Caco-2 (cell line): ENCODE measurements around the gene MPPED1. TPM values are rescaled to one million over a fixed set of nuclear protein-coding genes. Genes with fewer than 3 reads are reported as not detected.

ENCODE experiments used
- BruUV-seq: library from RNA; stranded (reverse); fragments of 400-500 nt; replicated peaks from 2 replicates; lab custom pipeline; 2021; lab: Mats Ljungman, UMichigan
- CTCF ChIA-PET: fragments of 300-600 bp; sonication (Branson Sonifier 250); formaldehyde crosslinking; loops from one replicate; lab custom pipeline; 2022; ENCODE audit warnings: antibody characterized with exemption; lab: Charles Lee
- POLR2A ChIA-PET: fragments of 300-600 bp; sonication (Branson Sonifier 250); formaldehyde crosslinking; loops from one replicate; lab custom pipeline; 2022; ENCODE audit warnings: antibody characterized with exemption; lab: Charles Lee
- DNase-seq, 2 experiments: peaks; one replicate each; pipeline versions ENCODE4 v3.0.0 to v3.0.0-alpha.2; 2020 to 2022
- H3K27me3 ChIP-seq: replicated peaks from 2 replicates; pipeline ENCODE4 v1.6.0; 2011; ENCODE audit warnings: low read length; ENCODE audit not compliant: control insufficient read depth, insufficient read depth
- H3K36me3 ChIP-seq: 2 replicates; pipeline ENCODE4 v1.5.1; 2011; ENCODE audit warnings: low read length; ENCODE audit not compliant: control insufficient read depth, insufficient read depth
- H3K4me1 ChIP-seq: fragments of 250-450 bp; sonication (Bioruptor Pico); 2 replicates; pipeline ENCODE4 v1.5.1; 2020; ENCODE audit warnings: mild to moderate bottlenecking
- H3K4me3 ChIP-seq: 2 replicates; pipeline ENCODE4 v1.5.1; 2011; ENCODE audit warnings: low read depth, mild to moderate bottlenecking, control low read depth, low read length
- H3K9me3 ChIP-seq: fragments of 250-450 bp; sonication (Bioruptor Pico); 2 replicates; pipeline ENCODE4 v1.5.1; 2020; ENCODE audit warnings: mild to moderate bottlenecking, moderate library complexity
- H3K27ac Mint-ChIP-seq: one replicate; pipeline ENCODE4 v1.8.0; 2022; ENCODE audit warnings: mixed read lengths; ENCODE audit not compliant: unreplicated experiment
- H3K27me3 Mint-ChIP-seq: one replicate; pipeline ENCODE4 v1.8.0; 2022; ENCODE audit warnings: mixed read lengths; ENCODE audit not compliant: insufficient read depth, unreplicated experiment
- H3K36me3 Mint-ChIP-seq: one replicate; pipeline ENCODE4 v1.8.0; 2022; ENCODE audit warnings: mild to moderate bottlenecking, mixed read lengths; ENCODE audit not compliant: insufficient read depth, unreplicated experiment
- H3K4me1 Mint-ChIP-seq: one replicate; pipeline ENCODE4 v1.8.0; 2022; ENCODE audit warnings: low read depth, mixed read lengths; ENCODE audit not compliant: unreplicated experiment
- H3K4me3 Mint-ChIP-seq: one replicate; pipeline ENCODE4 v1.8.0; 2022; ENCODE audit warnings: mild to moderate bottlenecking, moderate library complexity, mixed read lengths; ENCODE audit not compliant: unreplicated experiment
- H3K9me3 Mint-ChIP-seq: one replicate; pipeline ENCODE4 v1.8.0; 2022; ENCODE audit warnings: mixed read lengths; ENCODE audit not compliant: unreplicated experiment
- CTCF ChIP-seq, 2 experiments: fragments of 200-600 bp in 1 of 2; IDR thresholded peaks; 1 replicate in 1 of 2; 2 replicates in 1 of 2; pipeline versions ENCODE4 v1.5.1 to v1.8.0; 2011 to 2022; ENCODE audit warnings: antibody characterized with exemption in 1 of 2, control low read depth in 1 of 2, inconsistent platforms in 1 of 2, low read depth in 1 of 2, low read length in 1 of 2, mild to moderate bottlenecking in 1 of 2, moderate library complexity in 1 of 2; ENCODE audit not compliant: insufficient read depth in 1 of 2, severe bottlenecking in 1 of 2, unreplicated experiment in 1 of 2
- intact Hi-C: fragments of 100-400 bp; cut with micrococcal nuclease; formaldehyde crosslinking; loops from one replicate; pipeline ENCODE4 v1.10.0; 2022; ENCODE audit not compliant: unreplicated experiment
- total RNA-seq: library from RNA; stranded (reverse); gene quantifications from 2 replicates; pipeline ENCODE4 v1.2.3, GENCODE V29; 2022

The MPPED1 gene
- total RNA-seq, 1 experiment from 2014 or later = not detected

DNA sequence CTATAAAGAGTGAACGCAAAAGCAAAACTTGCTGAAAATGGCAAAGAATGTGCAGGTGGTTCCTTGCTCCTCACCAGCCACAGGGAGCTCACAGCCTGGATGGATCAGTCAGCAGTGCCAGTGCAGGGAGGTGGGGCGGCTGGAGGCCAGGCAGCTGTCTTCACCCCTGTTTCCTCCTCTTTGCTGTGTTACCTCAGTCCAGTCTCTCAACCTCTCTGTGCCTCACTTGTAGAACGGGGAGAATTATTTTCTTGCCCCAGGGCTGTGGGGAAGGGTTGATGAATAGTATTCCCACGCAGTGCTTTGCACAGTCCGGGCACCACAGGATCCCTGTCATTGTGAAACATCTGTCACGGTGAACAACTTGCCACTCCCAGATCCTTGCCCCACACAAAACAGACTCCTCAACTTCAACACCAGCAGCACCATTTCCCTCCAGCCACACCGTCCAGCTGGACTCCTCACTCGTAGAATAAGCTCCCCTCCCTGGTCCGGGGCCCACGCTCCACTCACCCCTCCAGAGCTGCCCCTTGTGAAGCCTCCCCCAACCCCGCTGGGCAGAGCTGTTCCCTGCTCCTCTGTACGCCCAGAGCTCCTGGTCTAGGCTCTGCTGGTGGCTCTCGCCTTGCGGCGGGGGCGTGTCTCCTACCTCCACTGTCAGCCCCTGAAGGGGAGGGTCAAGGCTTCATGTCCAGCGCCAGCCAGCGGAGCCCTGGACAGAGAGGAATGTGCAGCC lies 27.7 kb downstream of the MPPED1 start:
- POLR2A ChIA-PET = no interaction called here

DNA sequence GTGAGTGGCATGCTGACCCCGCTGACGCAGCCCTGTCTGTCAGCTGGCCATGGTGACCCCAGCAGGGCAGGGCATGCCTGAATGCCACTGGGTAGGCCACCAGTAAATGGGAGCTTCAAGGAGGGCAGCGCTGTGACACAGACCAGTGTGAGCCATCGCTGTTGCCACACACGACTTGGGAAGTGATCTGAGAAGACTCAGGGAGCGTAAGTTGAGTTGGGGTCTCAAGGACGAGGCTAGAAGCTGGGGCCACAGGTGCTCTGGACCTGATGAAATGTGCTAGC lies 28.2 kb downstream of the MPPED1 start:
- no peak overlapping the region for H3K27ac Mint-ChIP-seq
- Histone ChIP-seq H3K9me3 (no peaks in the 10 kb centered on the region), H3K36me3 (no peaks in the 10 kb centered on the region), H3K4me1 (no peaks in the 10 kb centered on the region), H3K27me3 (no peaks in the 10 kb centered on the region; the same call in none of the 2 replicates), H3K4me3 (no peak overlapping the region)
- POLR2A ChIA-PET = no interaction called here
- no peak overlapping the region for H3K4me3 Mint-ChIP-seq
- CTCF ChIA-PET = no interaction called here
- BruUV-seq = no TSS peak
- intact Hi-C loops = no loop called here
- TF ChIP-seq CTCF (IDR thresholded peaks at IDR 0.05; ENCODE audit: insufficient read depth in 1 of 2, low read depth in 1 of 2, low read length in 1 of 2, severe bottlenecking in 1 of 2, unreplicated experiment in 1 of 2) = no peak
- H3K4me1 Mint-ChIP-seq = no peaks in the 10 kb centered on the region
- no peaks in the 10 kb centered on the region for H3K9me3 Mint-ChIP-seq
- H3K36me3 Mint-ChIP-seq = no peaks in the 10 kb centered on the region
- no peak for DNase-seq
- peaks cover 43% of the 10 kb centered on the region for H3K27me3 Mint-ChIP-seq

More for the DNA sequence above, 27.7 kb downstream of the MPPED1 start:
- DNase-seq = no peak
- H3K9me3 Mint-ChIP-seq = no peaks in the 10 kb centered on the region
- no peaks in the 10 kb centered on the region for H3K9me3 ChIP-seq
- H3K27me3 ChIP-seq = no peaks in the 10 kb centered on the region; the same call in none of the 2 replicates
- no peaks in the 10 kb centered on the region for H3K36me3 ChIP-seq
- no peak overlapping the region for H3K4me3 ChIP-seq
- no peaks in the 10 kb centered on the region for H3K36me3 Mint-ChIP-seq
- intact Hi-C loops = no loop called here
- CTCF ChIA-PET = no interaction called here
- no peaks in the 10 kb centered on the region for H3K4me1 ChIP-seq
- peaks cover 43% of the 10 kb centered on the region for H3K27me3 Mint-ChIP-seq
- H3K27ac Mint-ChIP-seq = no peak overlapping the region
- no peak for TF ChIP-seq CTCF (IDR thresholded peaks at IDR 0.05; ENCODE audit: insufficient read depth in 1 of 2, low read depth in 1 of 2, low read length in 1 of 2, severe bottlenecking in 1 of 2, unreplicated experiment in 1 of 2)
- H3K4me1 Mint-ChIP-seq = no peaks in the 10 kb centered on the region
- no peak overlapping the region for H3K4me3 Mint-ChIP-seq
- BruUV-seq = no TSS peak

DNA sequence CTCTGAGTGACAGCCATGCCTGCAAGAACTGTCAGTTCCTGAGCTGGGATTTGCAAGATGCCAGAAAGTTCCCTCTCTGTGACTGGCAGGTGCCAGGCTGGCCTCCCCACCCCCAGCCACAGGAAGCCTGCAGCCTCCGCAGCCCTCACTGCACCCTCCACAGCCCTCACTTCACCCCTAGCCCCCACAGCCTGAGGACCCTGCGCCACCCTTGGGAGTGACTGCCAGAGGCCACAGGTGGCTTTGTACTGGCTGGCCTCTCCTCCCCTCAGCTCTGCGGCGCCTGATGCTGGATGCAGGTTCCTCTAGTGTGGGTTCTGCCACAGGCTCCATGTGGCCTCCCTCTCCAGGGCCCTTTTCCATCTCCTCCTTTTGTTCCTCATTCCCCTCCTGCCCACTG lies 28.7 kb downstream of the MPPED1 start:
- Histone ChIP-seq H3K4me1 (no peaks in the 10 kb centered on the region), H3K36me3 (no peaks in the 10 kb centered on the region), H3K9me3 (no peaks in the 10 kb centered on the region), H3K4me3 (no peak overlapping the region), H3K27me3 (no peaks in the 10 kb centered on the region; the same call in none of the 2 replicates)
- H3K27ac Mint-ChIP-seq = no peak overlapping the region
- H3K4me3 Mint-ChIP-seq = no peak overlapping the region
- peak in 1 of 2 experiments; percentile 9 for DNase-seq
- H3K36me3 Mint-ChIP-seq = no peaks in the 10 kb centered on the region
- H3K4me1 Mint-ChIP-seq = no peaks in the 10 kb centered on the region
- H3K27me3 Mint-ChIP-seq = peaks cover 38% of the 10 kb centered on the region
- CTCF ChIA-PET = no interaction called here
- intact Hi-C loops = no loop called here
- no peak for TF ChIP-seq CTCF (IDR thresholded peaks at IDR 0.05; ENCODE audit: insufficient read depth in 1 of 2, low read depth in 1 of 2, low read length in 1 of 2, severe bottlenecking in 1 of 2, unreplicated experiment in 1 of 2)
- H3K9me3 Mint-ChIP-seq = no peaks in the 10 kb centered on the region
- no TSS peak for BruUV-seq
- POLR2A ChIA-PET = no interaction called here
